HG03095 (cell line): ENCODE data around the gene GPR32.
"Not testable (repeated sequence)": the region's sequence is repeated elsewhere in the genome, so short reads cannot be mapped to it uniquely, and the experiment has no call there.

ENCODE experiments used
- ATAC-seq: cut with Tn5 transposase; IDR thresholded peaks from one replicate; pipeline ENCODE4 v1.9.1; 2021; ENCODE audit warnings: moderate library complexity; ENCODE audit not compliant: unreplicated experiment

The GPR32 gene

DNA sequence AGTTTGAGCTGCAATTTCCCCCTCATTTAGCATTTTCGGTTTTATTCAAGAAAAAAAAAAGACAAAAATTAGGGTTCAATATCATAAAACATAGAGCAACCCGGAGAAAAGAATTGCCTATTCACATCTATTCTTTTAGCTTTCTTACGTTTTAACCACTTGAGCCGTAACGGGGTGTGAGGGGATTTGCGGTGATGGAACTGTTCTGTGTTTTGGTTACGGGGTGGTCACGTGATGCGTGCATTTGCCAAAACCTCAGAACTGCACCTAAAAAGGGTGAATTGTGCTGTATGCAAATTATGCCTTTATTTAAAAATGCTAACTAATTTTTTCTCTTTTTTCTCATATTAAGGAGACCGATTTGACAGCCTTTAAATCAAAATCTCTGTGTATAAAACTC, 25.0 kb upstream of the GPR32 start:
- ATAC-seq = no peak

DNA sequence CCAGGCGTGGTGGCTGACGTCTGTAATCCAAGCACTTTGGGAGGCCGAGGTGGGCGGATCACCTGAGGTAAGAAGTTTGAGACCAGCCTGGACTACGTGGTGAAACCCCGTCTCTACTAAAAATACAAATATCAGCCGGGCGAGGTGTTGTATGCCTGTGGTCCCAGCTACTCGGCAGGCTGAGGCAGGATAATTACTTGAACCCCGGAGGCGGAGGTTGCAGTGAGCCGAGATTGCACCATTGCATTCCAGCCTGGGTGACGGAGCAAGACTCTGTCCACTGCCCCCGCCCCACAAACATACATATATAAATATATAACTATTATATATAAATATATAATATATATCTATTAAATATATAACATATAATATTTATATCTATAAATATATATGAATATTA, 23.1 kb upstream of the GPR32 start:
- ATAC-seq = not testable (repeated sequence)

DNA sequence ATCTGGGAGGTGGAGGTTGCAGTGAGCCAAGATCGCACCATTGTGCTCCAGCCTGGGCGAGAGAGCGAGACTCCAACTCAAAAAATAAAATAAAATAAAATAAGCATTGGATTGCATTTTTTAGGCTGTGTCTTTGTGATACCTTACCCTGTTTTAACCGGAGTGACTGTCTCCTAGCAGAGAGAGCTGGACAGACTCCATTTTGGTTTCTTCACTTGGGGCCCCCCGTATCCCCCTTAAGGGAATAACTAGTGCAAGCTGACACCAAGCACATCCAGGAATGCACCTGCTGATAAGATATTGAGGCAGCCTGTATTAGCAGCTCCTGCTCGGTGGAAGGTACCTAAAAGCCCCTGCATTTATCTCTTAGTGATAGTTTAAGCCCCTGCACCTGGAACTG, 20.8 kb upstream of the GPR32 start:
- ATAC-seq = no peak

DNA sequence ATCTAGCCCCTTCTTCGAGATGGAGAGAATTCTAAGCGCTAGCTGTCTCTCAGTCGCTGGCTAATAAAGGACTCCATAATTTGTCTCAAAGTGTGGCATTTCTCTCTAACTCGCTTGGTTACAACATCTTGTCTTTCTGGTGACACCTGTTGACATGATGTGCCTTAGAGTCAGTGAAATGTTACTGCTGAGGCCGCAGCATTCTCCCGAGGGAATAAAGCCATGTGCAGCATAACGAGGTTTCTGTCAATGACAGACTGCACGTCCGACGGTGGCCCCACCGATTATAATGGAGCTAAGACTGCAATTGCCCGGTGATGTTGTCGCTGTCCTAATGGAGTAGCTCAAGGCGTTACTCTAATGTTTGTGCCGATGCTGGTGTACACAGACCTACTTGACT, 20.3 kb upstream of the GPR32 start:
- no peak for ATAC-seq

DNA sequence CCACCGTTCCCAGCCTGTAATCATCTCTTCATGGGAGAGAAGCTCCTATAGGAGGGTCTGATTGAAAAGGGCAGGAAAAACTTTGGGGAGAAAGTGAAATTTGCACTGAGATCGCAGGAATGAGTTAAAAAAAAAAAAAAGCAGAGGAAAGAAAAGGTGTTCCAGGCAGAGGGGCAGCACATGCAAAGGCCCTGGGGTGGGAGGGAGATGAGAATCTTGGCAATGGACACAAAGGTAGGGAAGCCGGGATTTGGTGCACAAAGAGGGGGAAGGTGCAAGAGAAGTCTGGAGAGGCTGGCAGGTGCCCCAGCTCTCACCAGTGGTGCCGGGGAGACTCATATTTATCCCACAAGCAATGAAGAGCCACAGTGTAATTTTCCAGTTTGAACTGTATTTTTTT, 16.4 kb upstream of the GPR32 start:
- no peak for ATAC-seq

DNA sequence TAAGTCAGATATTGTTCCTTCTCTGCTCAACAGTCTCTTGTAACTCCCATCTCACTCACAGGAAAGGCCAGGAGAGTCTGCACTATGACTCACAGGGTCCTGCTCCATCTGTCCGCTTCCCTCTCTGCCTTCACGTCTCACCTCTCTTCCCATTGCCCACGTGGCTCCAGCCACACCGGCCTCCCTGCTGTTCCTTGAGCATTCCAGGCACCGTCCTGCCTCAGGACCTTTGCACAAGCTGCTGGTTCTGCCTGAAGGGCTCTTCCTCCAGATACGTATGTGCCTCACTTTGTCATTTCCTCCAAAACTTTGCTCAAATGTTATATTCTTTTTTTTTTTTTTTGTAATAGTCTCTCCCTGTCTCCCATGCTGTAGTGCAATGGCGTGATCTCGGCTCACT, 14.0 kb upstream of the GPR32 start:
- ATAC-seq = not testable (repeated sequence)

DNA sequence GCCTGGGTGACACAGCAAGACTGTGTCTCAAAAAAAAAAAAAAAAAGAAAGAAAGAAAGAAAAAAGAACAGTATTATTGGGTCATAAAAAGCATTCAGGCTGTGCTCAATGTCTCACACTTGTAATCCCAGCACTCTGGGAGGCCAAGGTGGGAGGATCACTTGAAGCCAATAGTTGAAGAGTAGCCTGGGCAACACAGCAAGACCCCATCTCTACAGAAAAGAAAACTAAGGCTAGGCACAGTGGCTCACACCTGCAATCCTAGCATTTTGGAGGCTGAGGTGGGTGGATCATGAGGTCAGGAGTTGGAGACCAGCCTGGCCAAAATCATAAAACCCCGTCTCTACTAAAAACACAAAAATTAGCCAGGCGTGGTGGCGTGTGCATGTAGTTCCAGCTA, 12.6 kb upstream of the GPR32 start:
- ATAC-seq = not testable (repeated sequence)

DNA sequence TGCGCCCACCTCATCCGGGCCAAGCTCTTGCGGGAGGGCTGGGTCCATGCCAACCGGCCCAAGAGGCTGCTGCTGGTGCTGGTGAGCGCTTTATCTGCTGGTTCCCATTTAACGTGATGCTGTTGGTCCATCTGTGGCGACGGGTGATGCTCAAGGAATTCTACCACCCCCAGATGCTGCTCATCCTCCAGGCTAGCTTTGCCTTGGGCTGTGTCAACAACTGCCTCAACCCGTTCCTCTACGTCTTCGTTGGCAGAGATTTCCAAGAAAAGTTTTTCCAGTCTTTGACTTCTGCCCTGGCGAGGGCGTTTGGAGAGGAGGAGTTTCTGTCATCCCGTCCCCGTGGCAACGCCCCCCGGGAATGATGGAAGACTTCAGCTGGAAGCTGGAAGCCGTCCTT, 11.2 kb upstream of the GPR32 start:
- ATAC-seq = not testable (repeated sequence)

DNA sequence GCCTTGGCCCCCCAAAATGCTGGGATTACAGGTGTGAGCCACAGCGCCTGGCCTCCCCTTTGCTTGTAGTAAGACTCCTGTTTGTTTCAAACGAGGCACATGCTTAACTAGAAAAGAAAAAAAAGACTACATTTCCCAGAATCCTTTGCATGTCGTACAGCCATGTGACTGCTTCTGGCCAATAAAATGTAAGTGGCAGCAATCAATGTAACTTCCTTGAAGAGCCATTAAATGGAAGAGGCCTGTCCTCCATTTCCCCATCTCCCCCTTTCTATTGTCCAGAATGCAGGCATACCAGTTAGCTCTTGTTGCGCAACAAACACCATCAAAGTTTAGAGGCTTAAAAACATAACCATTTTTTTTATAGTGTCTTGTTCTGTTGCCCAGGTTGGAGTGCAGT, 10.4 kb upstream of the GPR32 start:
- no peak for ATAC-seq

DNA sequence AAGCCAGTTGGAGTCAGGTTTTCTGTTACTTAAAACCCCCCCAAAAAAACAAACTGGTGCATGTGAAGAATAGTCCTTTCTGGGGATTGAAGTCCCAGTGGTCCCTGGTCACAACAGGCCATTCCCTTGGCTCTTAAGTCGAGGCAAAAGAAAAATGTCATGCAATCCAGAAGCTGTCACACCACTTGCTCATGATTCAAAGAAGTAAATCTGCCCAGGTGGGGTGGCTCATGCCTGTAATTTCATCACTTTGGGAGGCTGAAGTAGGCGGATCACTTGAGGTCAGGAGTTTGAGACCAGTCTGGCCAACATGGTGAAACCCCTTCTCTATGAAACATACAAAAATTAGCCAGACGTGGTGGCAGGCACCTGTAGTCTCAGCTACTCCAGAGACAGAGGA, 8.8 kb upstream of the GPR32 start:
- not testable (repeated sequence) for ATAC-seq

DNA sequence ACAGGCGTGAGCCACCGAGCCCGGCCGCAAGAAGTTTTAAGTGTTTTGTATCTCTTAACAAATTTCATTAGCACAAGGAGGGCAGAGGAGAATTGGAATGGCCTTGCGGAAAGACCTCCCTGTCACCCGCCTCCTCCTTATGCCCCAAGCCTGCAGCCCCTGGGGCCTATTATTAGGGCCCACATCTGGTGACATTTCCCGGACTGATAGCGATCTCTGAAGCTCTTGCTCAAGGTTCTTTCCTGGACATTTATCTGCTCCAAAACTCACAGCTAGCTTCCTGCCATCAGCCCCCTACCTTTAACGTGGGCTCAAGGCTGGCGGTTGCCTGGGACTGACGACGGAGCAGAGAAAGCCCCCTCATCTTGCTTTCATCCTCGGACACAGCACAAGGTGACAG, 6.7 kb upstream of the GPR32 start:
- not testable (repeated sequence) for ATAC-seq

DNA sequence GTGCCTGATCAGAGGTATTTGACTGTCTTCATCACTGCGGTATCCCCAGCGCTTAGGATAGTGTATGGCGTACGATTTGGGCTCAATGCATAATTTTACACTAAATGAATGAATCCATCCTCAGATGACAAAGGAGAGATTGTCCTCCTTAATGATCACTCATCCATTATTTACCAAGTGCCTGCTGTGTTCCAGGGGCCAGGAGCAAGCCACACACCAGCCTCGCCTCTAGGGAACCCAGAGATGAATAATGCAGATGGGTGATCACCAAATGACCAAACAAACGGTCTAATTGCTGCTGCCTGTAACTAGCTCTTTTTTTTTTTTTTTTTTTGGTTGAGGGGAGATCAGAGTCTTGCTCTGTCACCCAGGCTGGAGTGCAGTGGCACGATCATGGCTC, 5.9 kb upstream of the GPR32 start:
- no peak for ATAC-seq

DNA sequence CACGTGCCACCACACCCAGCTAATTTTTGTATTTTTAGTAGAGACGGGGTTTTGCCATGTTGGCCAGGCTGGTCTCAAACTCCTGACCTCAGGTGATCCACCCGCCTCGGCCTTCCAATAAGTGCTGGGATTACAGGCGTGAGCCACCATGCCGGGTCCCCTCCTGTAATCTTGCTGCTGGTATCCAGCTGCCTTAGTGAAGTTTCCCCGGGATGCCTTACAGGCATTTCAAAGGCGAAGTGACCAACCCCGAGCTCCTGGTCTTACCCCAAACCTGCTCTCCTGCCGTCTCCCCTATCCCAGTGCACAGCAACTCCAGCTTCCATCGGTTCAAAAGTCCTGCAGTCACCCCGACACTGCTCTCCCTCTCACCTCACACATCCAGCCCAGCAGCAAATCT, 3.5 kb upstream of the GPR32 start:
- ATAC-seq = not testable (repeated sequence)

DNA sequence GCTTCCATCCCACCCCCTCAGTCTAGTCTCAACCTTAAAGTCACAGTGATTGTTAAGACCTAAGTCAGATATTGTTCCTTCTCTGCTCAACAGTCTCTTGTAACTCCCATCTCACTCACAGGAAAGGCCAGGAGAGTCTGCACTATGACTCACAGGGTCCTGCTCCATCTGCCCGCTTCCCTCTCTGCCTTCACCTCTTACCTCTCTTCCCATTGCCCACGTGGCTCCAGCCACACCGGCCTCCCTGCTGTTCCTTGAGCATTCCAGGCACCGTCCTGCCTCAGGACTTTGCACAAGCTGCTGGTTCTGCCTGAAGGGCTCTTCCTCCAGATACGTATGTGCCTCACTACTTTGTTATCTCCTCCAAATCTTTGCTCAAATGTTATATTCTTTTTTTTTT, 3.0 kb upstream of the GPR32 start:
- ATAC-seq = not testable (repeated sequence)

DNA sequence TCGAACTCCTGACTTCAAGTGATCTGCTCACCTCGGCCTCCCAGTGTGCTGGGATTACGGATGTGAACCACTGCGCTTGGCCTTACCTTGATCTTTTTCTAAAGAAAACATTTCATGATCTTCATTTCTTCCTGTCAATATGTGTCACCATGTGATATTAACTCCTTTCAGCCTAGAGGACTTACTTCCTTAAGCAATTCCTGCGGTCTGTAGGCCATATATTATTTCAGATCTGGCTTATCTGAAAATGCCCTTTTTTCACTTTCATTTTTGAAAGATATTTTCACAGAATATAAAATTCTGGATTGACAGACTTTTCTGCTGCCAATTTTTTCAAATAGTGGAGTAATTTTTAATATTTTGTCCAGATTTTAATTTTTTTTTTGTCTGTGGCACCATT, 2.0 kb upstream of the GPR32 start:
- no peak for ATAC-seq

DNA sequence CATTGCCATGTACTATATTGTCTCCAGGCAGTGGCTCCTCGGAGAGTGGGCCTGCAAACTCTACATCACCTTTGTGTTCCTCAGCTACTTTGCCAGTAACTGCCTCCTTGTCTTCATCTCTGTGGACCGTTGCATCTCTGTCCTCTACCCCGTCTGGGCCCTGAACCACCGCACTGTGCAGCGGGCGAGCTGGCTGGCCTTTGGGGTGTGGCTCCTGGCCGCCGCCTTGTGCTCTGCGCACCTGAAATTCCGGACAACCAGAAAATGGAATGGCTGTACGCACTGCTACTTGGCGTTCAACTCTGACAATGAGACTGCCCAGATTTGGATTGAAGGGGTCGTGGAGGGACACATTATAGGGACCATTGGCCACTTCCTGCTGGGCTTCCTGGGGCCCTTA, 624 bp downstream of the GPR32 start:
- no peak for ATAC-seq

DNA sequence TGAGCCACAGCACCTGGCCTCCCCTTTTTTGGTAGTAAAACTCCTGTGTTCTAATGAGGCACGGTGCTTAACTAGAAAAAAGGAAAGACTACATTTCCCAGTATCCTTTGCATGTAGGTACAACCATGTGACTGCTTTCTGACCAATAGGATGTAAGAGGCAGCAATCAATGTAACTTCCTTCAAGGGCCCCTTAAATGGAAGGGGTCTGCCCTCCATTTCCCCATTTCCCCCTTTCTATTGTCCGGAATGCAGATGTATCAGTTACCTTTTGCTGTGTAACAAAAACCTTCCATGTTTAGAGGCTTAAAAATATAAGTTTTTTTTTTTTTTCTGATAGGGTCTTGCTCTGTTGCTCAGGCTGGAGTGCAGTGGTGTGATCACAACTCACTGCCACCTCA, 2.2 kb downstream of the GPR32 start:
- no peak for ATAC-seq

DNA sequence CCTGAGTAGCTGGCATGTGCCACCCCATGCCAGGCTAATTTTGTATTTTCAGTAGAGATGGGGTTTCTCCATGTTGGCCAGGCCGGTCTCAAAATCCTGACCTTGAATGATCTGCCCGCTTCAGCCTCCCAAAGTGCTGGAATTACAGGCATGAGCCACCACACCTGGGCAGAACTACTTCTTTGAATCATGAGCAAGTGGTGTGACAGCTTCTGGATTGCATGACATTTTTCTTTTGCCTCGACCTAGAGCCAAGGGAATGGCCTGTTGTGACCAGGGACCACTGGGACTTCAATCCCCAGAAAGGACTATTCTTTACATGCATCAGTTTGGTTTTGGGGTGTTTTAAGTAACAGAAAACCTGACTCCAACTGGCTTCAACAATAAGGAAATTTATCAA, 2.6 kb downstream of the GPR32 start:
- ATAC-seq = not testable (repeated sequence)

DNA sequence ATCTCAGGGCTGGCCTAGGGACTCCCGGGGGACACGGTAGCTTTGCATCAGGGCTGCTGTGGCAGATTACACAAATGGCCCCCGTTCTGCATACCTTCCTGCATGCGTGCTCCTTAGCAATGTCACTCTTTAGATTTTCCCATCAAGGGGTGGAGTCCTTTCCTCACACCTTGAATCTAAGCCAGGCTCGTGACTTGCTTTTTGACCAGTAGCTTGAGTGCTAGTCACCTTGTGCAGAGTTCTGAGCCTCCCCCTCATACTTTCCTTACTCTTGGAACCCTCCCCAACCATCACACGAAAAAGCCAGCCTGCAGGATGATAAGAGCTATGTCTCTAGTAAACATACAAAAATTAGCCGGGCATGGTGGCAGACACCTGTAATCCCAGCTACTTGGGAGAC, 3.2 kb downstream of the GPR32 start:
- ATAC-seq = not testable (repeated sequence)

DNA sequence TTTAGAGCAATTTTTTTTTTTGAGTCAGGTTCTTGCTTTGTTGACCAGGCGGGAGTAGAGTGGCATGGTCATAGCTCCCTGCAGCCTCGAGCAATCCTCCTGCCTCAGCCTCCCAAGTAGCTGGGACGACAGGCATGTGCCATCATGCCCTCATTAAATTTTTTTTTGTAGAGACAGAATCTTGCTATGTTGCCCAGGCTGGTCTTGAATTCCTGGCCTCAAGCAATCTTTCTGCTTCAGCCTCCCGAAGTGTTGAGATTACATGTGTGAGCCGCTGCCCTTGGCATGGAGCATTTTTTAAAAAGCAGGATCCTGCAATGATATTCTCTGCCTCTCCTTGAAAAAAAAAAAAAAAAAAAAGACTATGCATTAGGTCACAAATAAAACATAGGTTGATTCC, 5.9 kb downstream of the GPR32 start:
- ATAC-seq = no peak

DNA sequence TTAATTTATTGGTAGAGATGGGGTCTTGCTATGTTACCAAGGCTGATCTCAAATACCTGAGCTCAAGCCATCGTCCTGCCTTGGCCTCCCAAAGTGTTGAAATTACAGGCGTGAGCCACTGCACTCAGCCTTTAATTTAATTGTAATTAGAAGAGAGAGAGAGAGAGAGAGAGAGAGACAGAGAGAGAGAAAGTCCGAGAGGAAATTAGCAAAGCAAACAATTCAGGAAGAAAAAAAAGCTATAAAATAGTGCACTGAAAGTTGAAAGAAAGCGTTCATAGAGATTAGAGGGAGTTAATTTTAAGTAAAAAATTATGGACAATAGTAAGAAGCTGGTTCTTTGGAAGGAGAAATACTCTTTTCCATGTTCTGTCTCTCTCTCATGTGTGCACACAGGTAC, 7.0 kb downstream of the GPR32 start:
- no peak for ATAC-seq

DNA sequence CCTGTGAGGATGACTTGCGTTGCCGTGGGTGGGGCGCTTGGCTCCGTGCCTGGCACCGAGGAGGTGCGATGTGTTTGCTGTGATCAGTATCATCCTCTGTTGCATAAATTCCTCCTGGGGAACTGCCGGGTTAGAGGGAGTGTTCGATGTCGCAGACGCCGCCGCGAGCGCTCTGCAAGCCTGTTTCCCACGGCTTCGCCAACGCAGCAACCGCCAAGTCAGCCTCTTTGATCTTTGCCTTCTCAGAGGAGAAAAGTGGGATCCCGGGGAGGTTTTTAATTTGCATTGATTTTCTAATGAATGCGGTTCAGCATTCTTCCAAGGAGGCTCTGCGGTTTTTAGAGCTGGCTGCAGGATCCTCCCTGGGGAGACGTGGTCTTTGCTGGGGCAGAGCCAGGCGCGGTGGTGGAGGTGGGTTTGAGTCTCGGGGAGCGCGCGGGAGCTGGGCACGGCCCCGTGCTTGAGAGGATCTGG, 7.6 kb downstream of the GPR32 start:
- no peak for ATAC-seq

DNA sequence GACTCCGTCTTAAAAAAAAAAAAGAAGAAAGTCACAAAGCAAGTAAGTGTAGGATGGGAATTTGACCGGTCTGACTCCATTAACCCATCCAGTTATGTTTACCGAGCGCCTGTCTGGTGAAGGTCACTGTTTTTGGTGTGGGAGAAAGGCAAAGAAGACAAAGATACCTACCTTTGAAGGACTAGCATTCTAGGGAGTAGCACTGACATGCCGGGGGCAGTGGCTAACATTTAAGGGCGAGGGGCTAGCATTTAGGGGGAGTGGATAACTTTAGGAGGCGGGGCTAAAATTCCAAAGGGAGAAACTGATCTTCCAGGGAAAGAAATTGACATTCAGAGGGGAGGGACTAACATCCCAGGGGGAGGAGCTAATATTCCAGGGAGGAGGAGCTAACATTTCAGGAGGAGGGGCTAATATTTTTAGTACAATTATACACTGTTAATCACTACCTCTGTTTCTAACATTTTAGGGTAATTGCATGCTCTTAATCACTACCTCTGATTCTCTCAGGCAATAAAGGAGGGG, 8.7 kb downstream of the GPR32 start:
- ATAC-seq = no peak
